ENCODE results near the gene CPA1. TPM values are rescaled to one million over a fixed set of nuclear protein-coding genes. Genes with fewer than 3 reads are reported as not detected.

Gene CPA1
- total and polyA plus RNA-seq, 7 donors, result 0.18 to 4.6 (median 1.0) TPM

GRCh38 chr7:130410868-130411541 is 30.7 kb downstream of the CPA1 start:
- Histone ChIP-seq H3K27me3 (ENCODE audit: insufficient read depth in 3 of 3, low read length in 2 of 3) (no peaks in the 10 kb centered on the region), H3K36me3 (ENCODE audit: insufficient read depth in 1 of 2, low read depth in 1 of 2) (peaks cover 0 to 6% of the 10 kb centered on the region in 2 donors), H3K9me3 (no peaks in the 10 kb centered on the region), H3K4me3 (no peak overlapping the region), H3K4me1 (no peaks in the 10 kb centered on the region), H3K27ac (no peak overlapping the region)
- intact Hi-C loops (cut with DNase I), result no loop called here
- ATAC-seq, result no peak
- TF ChIP-seq CTCF (IDR thresholded peaks at IDR 0.05), result no peak
- DNase-seq, result no peak
- 71 to 78% (median 74%) methylated on average over 4 of the region's 4 CpGs for WGBS, 3 donors

DNA sequence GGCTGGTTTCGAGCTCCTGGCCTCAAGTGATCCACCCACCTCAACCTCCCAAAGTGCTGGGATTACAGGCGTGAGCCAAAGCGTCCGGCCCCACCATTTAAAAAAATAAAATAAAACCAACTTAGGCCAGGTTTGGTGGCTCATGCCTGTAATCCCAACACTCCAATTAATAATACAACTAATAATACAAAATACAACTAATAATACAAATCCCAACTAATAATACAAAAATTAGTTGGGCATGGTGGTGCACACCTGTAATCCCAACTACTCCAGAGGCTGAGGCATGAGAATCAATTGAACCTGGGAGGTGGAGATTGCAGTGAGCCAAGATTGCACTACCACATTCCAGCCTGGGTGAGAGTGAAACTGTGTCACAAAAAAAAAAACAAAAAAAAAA is 32.9 kb downstream of the CPA1 start:
- no peak for TF ChIP-seq CTCF (IDR thresholded peaks at IDR 0.05)
- H3K4me3 ChIP-seq, result no peak overlapping the region
- DNase-seq (no peak), ATAC-seq (no peak)
- no peaks in the 10 kb centered on the region for H3K27me3 ChIP-seq (ENCODE audit: insufficient read depth in 3 of 3, low read length in 2 of 3)
- 96 to 99% (median 98%) methylated on average over 4 of the region's 4 CpGs for WGBS, 3 donors
- H3K36me3 ChIP-seq (ENCODE audit: insufficient read depth in 1 of 2, low read depth in 1 of 2), result peaks cover 0 to 6% of the 10 kb centered on the region in 2 donors
- intact Hi-C loops (cut with DNase I), result no loop called here
- no peak overlapping the region for H3K27ac ChIP-seq
- no peaks in the 10 kb centered on the region for H3K4me1 ChIP-seq
- H3K9me3 ChIP-seq, result no peaks in the 10 kb centered on the region

DNA sequence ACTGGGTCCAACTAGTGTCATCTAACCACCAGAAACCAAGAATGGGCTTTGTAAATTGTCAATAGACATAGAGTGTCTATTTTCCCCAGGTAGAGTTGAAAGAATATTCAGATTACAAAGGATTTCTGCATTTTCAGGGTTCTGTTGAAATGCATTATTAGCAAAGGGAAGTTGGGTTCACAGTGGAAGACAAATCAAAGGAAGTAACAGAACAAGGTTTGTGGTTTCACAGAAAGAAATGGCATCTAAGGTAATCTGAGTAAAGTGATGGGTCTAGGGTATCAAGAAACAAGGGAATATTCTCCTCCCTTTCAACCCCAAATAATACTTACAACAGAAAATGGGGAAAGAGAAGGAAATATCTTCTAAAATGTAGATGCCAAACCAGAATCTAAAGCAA is 34.7 kb downstream of the CPA1 start:
- Histone ChIP-seq H3K4me3 (no peak overlapping the region), H3K4me1 (no peaks in the 10 kb centered on the region), H3K36me3 (ENCODE audit: insufficient read depth in 1 of 2, low read depth in 1 of 2) (peaks cover 0 to 6% of the 10 kb centered on the region in 2 donors), H3K9me3 (no peaks in the 10 kb centered on the region), H3K27me3 (ENCODE audit: insufficient read depth in 3 of 3, low read length in 2 of 3) (no peaks in the 10 kb centered on the region), H3K27ac (no peak overlapping the region)
- no peak for ATAC-seq
- no peak for DNase-seq
- intact Hi-C loops (cut with DNase I), result no loop called here
- no peak for TF ChIP-seq CTCF (IDR thresholded peaks at IDR 0.05)

DNA sequence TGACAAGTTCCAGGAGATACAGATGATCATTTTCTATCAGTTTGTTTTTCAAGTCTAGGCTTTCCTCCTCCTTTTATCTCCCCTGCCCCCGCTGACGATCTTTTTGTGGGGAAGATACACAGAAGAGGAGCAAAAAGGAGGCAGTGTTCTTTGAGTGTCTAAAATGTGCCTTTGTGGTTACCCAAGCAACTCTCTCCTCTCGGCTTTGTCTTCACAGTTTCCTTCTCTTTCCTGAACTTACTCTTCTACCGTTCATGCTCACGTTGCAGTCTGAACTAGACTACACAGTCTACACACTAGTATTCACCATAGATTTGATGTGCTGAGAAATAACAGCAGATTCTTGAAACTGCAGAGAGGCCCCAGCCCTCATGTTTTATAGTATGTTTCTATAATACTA is 36.9 kb downstream of the CPA1 start:
- H3K36me3 ChIP-seq (ENCODE audit: insufficient read depth in 1 of 2, low read depth in 1 of 2), result no peaks in the 10 kb centered on the region
- ATAC-seq (no peak), DNase-seq (no peak)
- H3K27ac ChIP-seq, result no peak overlapping the region
- H3K9me3 ChIP-seq, result no peaks in the 10 kb centered on the region
- 86 to 92% (median 89%) methylated on average over 5 of the region's 5 CpGs for WGBS, 3 donors
- intact Hi-C loops (cut with DNase I), result no loop called here
- no peak for TF ChIP-seq CTCF (IDR thresholded peaks at IDR 0.05)
- H3K27me3 ChIP-seq (ENCODE audit: insufficient read depth in 3 of 3, low read length in 2 of 3), result no peaks in the 10 kb centered on the region
- no peaks in the 10 kb centered on the region for H3K4me1 ChIP-seq
- no peak overlapping the region for H3K4me3 ChIP-seq

GRCh38 chr7:130418306-130418705 is 38.0 kb downstream of the CPA1 start:
- Histone ChIP-seq H3K27ac (no peak overlapping the region), H3K36me3 (ENCODE audit: insufficient read depth in 1 of 2, low read depth in 1 of 2) (no peaks in the 10 kb centered on the region), H3K9me3 (no peaks in the 10 kb centered on the region), H3K4me3 (no peak overlapping the region), H3K4me1 (no peaks in the 10 kb centered on the region), H3K27me3 (ENCODE audit: insufficient read depth in 3 of 3, low read length in 2 of 3) (no peaks in the 10 kb centered on the region)
- TF ChIP-seq CTCF (IDR thresholded peaks at IDR 0.05), result no peak
- WGBS, 3 donors, result 96 to 97% (median 97%) methylated on average over 7 of the region's 7 CpGs
- intact Hi-C loops (cut with DNase I), result no loop called here
- DNase-seq, result no peak
- no peak for ATAC-seq

All from psoas muscle (tissue), 8 donors.